ENCODE data around the gene OR2T1. TPM values are rescaled to one million over a fixed set of nuclear protein-coding genes. Genes with fewer than 3 reads are reported as not detected.

OR2T1 gene
- not detected in 2 replicates for total RNA-seq
- not detected for total RNA-seq (2013)
- not detected in 2 replicates for polyA plus RNA-seq
- not detected in 2 replicates for polyA minus RNA-seq

- Histone ChIP-seq H3K36me3 (replicated peaks in 1 of 2; ENCODE audit: control extremely low read depth in 1 of 2, control insufficient read depth in 1 of 2, extremely low read depth in 1 of 2, insufficient read depth in 2 of 2, low read length in 1 of 2) (no peaks in the 10 kb centered on the region), H3K27me3 (replicated peaks in 1 of 4; ENCODE audit: control extremely low read depth in 1 of 4, control insufficient read depth in 3 of 4, insufficient read depth in 4 of 4, low read length in 3 of 4) (no peaks in the 10 kb centered on the region), H3K4me3 (ENCODE audit: control extremely low read depth in 1 of 5, extremely low read depth in 1 of 5, insufficient read depth in 1 of 5, low read depth in 2 of 5, low read length in 4 of 5) (no peak within 1 kb of the TSS), H2AFZ (ENCODE audit: insufficient read depth, low read depth, low read length, poor library complexity, severe bottlenecking) (no peak within 1 kb of the TSS), H3K4me2 (replicated peaks; ENCODE audit: low read depth, low read length, poor library complexity, severe bottlenecking) (no peak within 1 kb of the TSS), H3K4me1 (ENCODE audit: control insufficient read depth in 2 of 2, insufficient read depth in 2 of 2, low read length in 2 of 2) (no peaks in the 10 kb centered on the region), H3K9me3 (ENCODE audit: control extremely low read depth in 1 of 3, control insufficient read depth in 2 of 3, insufficient read depth in 1 of 3, low read length in 2 of 3) (no peaks in the 10 kb centered on the region), H3K27ac (ENCODE audit: low read length in 2 of 2) (no peak within 1 kb of the TSS), H3K9ac (ENCODE audit: low read length) (no peak within 1 kb of the TSS), H4K20me1 (ENCODE audit: control insufficient read depth, insufficient read depth, low read length, poor library complexity, severe bottlenecking) (no peaks in the 10 kb centered on the region), H3K79me2 (ENCODE audit: control insufficient read depth, insufficient read depth, low read length) (no peaks in the 10 kb centered on the region)
- Mint-ChIP-seq H3K4me3 (no peak within 1 kb of the TSS), H3K4me1 (no peaks in the 10 kb centered on the region), H3K27ac (no peak within 1 kb of the TSS), H3K9me3 (ENCODE audit: insufficient read depth) (peaks cover 3% of the 10 kb centered on the region), H3K27me3 (peaks cover 3% of the 10 kb centered on the region)
- intact Hi-C loops (cut with micrococcal nuclease) = no loop called here
- WGBS (ENCODE audit: insufficient coverage) = no CpG with 5 or more reads among the region's 3 CpGs
- CTCF ChIA-PET = interaction anchor here (1.0 kb wide), 1 partner anchor 220 kb away, joined by 3 read pairs; no protein-coding TSS in a partner anchor
- no peak for ATAC-seq (ENCODE audit: low read depth)
- no peak for TF ChIP-seq EZH2 (IDR thresholded peaks at IDR 0.05; ENCODE audit: borderline replicate concordance, insufficient read depth, low read depth, low read length, poor library complexity, severe bottlenecking)
- no peak for TF ChIP-seq CTCF (IDR thresholded peaks at IDR 0.05)
- no peak for DNase-seq
- POLR2A ChIA-PET = no interaction called here
Observed at GRCh38 chr1:248402748-248403147, at the start of gene OR2T1. TSS of gene OR2T1 (plus strand) at chr1:248403048. CDS start at chr1:248406148, 3,100 bp downstream.

- Histone ChIP-seq H3K27me3 (replicated peaks in 1 of 4; ENCODE audit: control extremely low read depth in 1 of 4, control insufficient read depth in 3 of 4, insufficient read depth in 4 of 4, low read length in 3 of 4) (no peaks in the 10 kb centered on the region), H3K4me3 (ENCODE audit: control extremely low read depth in 1 of 5, extremely low read depth in 1 of 5, insufficient read depth in 1 of 5, low read depth in 2 of 5, low read length in 4 of 5) (no peak overlapping the region), H3K27ac (ENCODE audit: low read length in 2 of 2) (no peak overlapping the region), H2AFZ (ENCODE audit: insufficient read depth, low read depth, low read length, poor library complexity, severe bottlenecking) (no peak overlapping the region), H3K9ac (ENCODE audit: low read length) (no peak overlapping the region), H3K36me3 (replicated peaks in 1 of 2; ENCODE audit: control extremely low read depth in 1 of 2, control insufficient read depth in 1 of 2, extremely low read depth in 1 of 2, insufficient read depth in 2 of 2, low read length in 1 of 2) (no peaks in the 10 kb centered on the region), H3K4me1 (ENCODE audit: control insufficient read depth in 2 of 2, insufficient read depth in 2 of 2, low read length in 2 of 2) (no peaks in the 10 kb centered on the region), H3K79me2 (ENCODE audit: control insufficient read depth, insufficient read depth, low read length) (no peaks in the 10 kb centered on the region), H3K4me2 (replicated peaks; ENCODE audit: low read depth, low read length, poor library complexity, severe bottlenecking) (no peak overlapping the region), H4K20me1 (ENCODE audit: control insufficient read depth, insufficient read depth, low read length, poor library complexity, severe bottlenecking) (no peaks in the 10 kb centered on the region), H3K9me3 (ENCODE audit: control extremely low read depth in 1 of 3, control insufficient read depth in 2 of 3, insufficient read depth in 1 of 3, low read length in 2 of 3) (no peaks in the 10 kb centered on the region)
- CTCF ChIA-PET = interaction anchor here (0.8 kb wide), 1 partner anchor 474 kb away, joined by 3 read pairs; no protein-coding TSS in a partner anchor
- no peak overlapping the region for H3K27ac Mint-ChIP-seq
- DNase-seq (no peak), ATAC-seq (ENCODE audit: low read depth) (no peak)
- intact Hi-C loops (cut with micrococcal nuclease) = no loop called here
- no peak for TF ChIP-seq CTCF (IDR thresholded peaks at IDR 0.05)
- no peak for TF ChIP-seq EZH2 (IDR thresholded peaks at IDR 0.05; ENCODE audit: borderline replicate concordance, insufficient read depth, low read depth, low read length, poor library complexity, severe bottlenecking)
- peaks cover 10% of the 10 kb centered on the region for H3K27me3 Mint-ChIP-seq
- H3K9me3 Mint-ChIP-seq (ENCODE audit: insufficient read depth) = no peaks in the 10 kb centered on the region
- H3K4me3 Mint-ChIP-seq = no peak overlapping the region
- H3K4me1 Mint-ChIP-seq = no peaks in the 10 kb centered on the region
- POLR2A ChIA-PET = no interaction called here
- WGBS (ENCODE audit: insufficient coverage) = 0% methylated on average over 1 of the region's 3 CpGs
Observed at GRCh38 chr1:248359415-248359814, 43.4 kb upstream of the OR2T1 start.

Data from B cell (primary cell).